Measurements from ENCODE around the gene PTPRQ. TPM values are rescaled to one million over a fixed set of nuclear protein-coding genes. Genes with fewer than 3 reads are reported as not detected.

PTPRQ gene
- polyA plus RNA-seq, 1 of the 3 experiments (the other 2 are of a cell fraction), result 0.46 TPM

- peak; percentile 30 for DNase-seq
- H3K27ac ChIP-seq (ENCODE audit: low read depth in 2 of 2, low read length in 1 of 2), result no peak overlapping the region
Measured at GRCh38 chr12:80412343-80412953, 31.6 kb upstream of the PTPRQ start.

GRCh38 chr12:80413462-80413861 is 30.6 kb upstream of the PTPRQ start:
- TF ChIP-seq CTCF (IDR thresholded peaks at IDR 0.05) (no peak), ZBTB33 (IDR thresholded peaks at IDR 0.05; ENCODE audit: borderline replicate concordance, low read depth) (no peak)
- Histone ChIP-seq H3K27ac (ENCODE audit: low read depth in 2 of 2, low read length in 1 of 2) (no peak overlapping the region), H2AFZ (ENCODE audit: low read depth) (no peak overlapping the region), H3K79me2 (ENCODE audit: insufficient read depth) (no peaks in the 10 kb centered on the region), H3K36me3 (replicated peaks in 1 of 2; ENCODE audit: control insufficient read depth in 1 of 2, insufficient read depth in 2 of 2, low read length in 1 of 2) (no peaks in the 10 kb centered on the region), H3K9me2 (no peaks in the 10 kb centered on the region), H3K9me3 (no peaks in the 10 kb centered on the region), H3K9ac (no peak overlapping the region), H4K20me1 (ENCODE audit: insufficient read depth) (no peaks in the 10 kb centered on the region), H3K4me1 (ENCODE audit: control insufficient read depth in 1 of 2, insufficient read depth in 2 of 2, low read depth in 1 of 2, low read length in 1 of 2) (no peaks in the 10 kb centered on the region), H3K27me3 (ENCODE audit: insufficient read depth) (peaks cover 9% of the 10 kb centered on the region; the same call in 1 of the 2 replicates), H3K4me2 (no peak overlapping the region), H3K4me3 (ENCODE audit: low read depth in 2 of 2, low read length in 1 of 2) (no peak overlapping the region), H3F3A (replicated peaks; ENCODE audit: insufficient read depth) (no peaks in the 10 kb centered on the region)
- ChIA-PET POLR2A (no interaction called here), CTCF (interaction anchor here (0.9 to 1.7 kb wide), 7 partner anchors 8 to 715 kb away, joined by 3 to 5 read pairs (median 3); no protein-coding TSS in a partner anchor)
- 29% methylated on average over 3 of the region's 3 CpGs for WGBS (ENCODE audit: low lambda C conversion rate)
- DNase-seq, result no peak

More at GRCh38 chr12:80412343-80412953, 31.6 kb upstream of the PTPRQ start:
- H3K4me1 ChIP-seq (ENCODE audit: control insufficient read depth in 1 of 2, insufficient read depth in 2 of 2, low read depth in 1 of 2, low read length in 1 of 2), result no peaks in the 10 kb centered on the region
- peaks cover 9% of the 10 kb centered on the region; the same call in 1 of the 2 replicates for H3K27me3 ChIP-seq (ENCODE audit: insufficient read depth)
- no peaks in the 10 kb centered on the region for H3K9me3 ChIP-seq
- no peaks in the 10 kb centered on the region for H3K36me3 ChIP-seq (replicated peaks in 1 of 2; ENCODE audit: control insufficient read depth in 1 of 2, insufficient read depth in 2 of 2, low read length in 1 of 2)
- H3K79me2 ChIP-seq (ENCODE audit: insufficient read depth), result no peaks in the 10 kb centered on the region
- no peaks in the 10 kb centered on the region for H3K9me2 ChIP-seq
- H2AFZ ChIP-seq (ENCODE audit: low read depth), result no peak overlapping the region
- 1% methylated on average over 3 of the region's 3 CpGs for WGBS (ENCODE audit: low lambda C conversion rate)
- ChIA-PET POLR2A (no interaction called here), CTCF (interaction anchor here (0.5 to 1.7 kb wide), 10 partner anchors 9 to 716 kb away, joined by 3 to 5 read pairs (median 3); no protein-coding TSS in a partner anchor)
- H3K4me2 ChIP-seq, result no peak overlapping the region
- no peak overlapping the region; a peak in 1 of 4 replicates for H3K4me3 ChIP-seq (ENCODE audit: low read depth in 2 of 2, low read length in 1 of 2)
- no peak overlapping the region for H3K9ac ChIP-seq
- no peaks in the 10 kb centered on the region for H3F3A ChIP-seq (replicated peaks; ENCODE audit: insufficient read depth)
- no peaks in the 10 kb centered on the region for H4K20me1 ChIP-seq (ENCODE audit: insufficient read depth)
- TF ChIP-seq CTCF (IDR thresholded peaks at IDR 0.05) (peak; percentile 88), EP300 (IDR thresholded peaks at IDR 0.05; ENCODE audit: borderline replicate concordance in 1 of 2, low read depth in 1 of 2, low read length in 1 of 2) (no peak), FOSL2 (IDR thresholded peaks at IDR 0.05; ENCODE audit: borderline replicate concordance, low read depth) (no peak), SIN3A (IDR thresholded peaks at IDR 0.05; ENCODE audit: borderline replicate concordance, low read depth, low read length) (no peak), SMC3 (IDR thresholded peaks at IDR 0.05; ENCODE audit: low read depth, low read length) (peak; percentile 54), RAD21 (IDR thresholded peaks at IDR 0.05; ENCODE audit: low read length) (peak; percentile 83), RCOR1 (IDR thresholded peaks at IDR 0.05; ENCODE audit: low read length) (no peak)

Data from SK-N-SH (cell line).